ENCODE data around the gene DCD. TPM values are rescaled to one million over a fixed set of nuclear protein-coding genes. Genes with fewer than 3 reads are reported as not detected.

Gene DCD
- total RNA-seq, 1 donor from 2014 or later = not detected

GRCh38 chr12:54595471-54595870, 52.7 kb downstream of the DCD start:
- DNase-seq (ENCODE audit: low spot score) = no peak
- intact Hi-C loops (cut with micrococcal nuclease) = loop anchor here (5.0 kb wide), 1 partner anchor 477 kb away; no protein-coding TSS in a partner anchor
- H3K27ac Mint-ChIP-seq = no peak overlapping the region
- H3K4me1 Mint-ChIP-seq (ENCODE audit: low read depth) = peaks cover 7% of the 10 kb centered on the region
- no peaks in the 10 kb centered on the region for H3K36me3 Mint-ChIP-seq (ENCODE audit: low read depth)
- no peak overlapping the region for H3K4me3 Mint-ChIP-seq
- peaks cover 16% of the 10 kb centered on the region for H3K27me3 Mint-ChIP-seq (ENCODE audit: insufficient read depth)
- no peaks in the 10 kb centered on the region for H3K9me3 Mint-ChIP-seq

Other genes with a start within 250 kb of the DCD start
- 31.2 and 31.6 TPM in 2 replicates for gene ITGA5, start 229.1 kb downstream of the DCD start, total RNA-seq
- 3.9 and 4.4 TPM in 2 replicates for gene GTSF1, start 174.8 kb downstream of the DCD start, total RNA-seq
- 105 TPM in 2 replicates for gene NCKAP1L, start 150.6 kb downstream of the DCD start, total RNA-seq
- 29.9 and 30.4 TPM in 2 replicates for gene PDE1B, start 98.8 kb downstream of the DCD start, total RNA-seq
- 0.29 TPM in 1 of 2 replicates, not detected in the other for gene PPP1R1A, start 59.7 kb downstream of the DCD start, total RNA-seq
- gene LACRT, start 13.5 kb downstream of the DCD start, total RNA-seq = not detected in 2 replicates
- not detected in 2 replicates for gene MUCL1, start 206.2 kb upstream of the DCD start, total RNA-seq